ENCODE data around the gene LEMD1. TPM values are rescaled to one million over a fixed set of nuclear protein-coding genes. Genes with fewer than 3 reads are reported as not detected.

The LEMD1 gene
- total and polyA plus RNA-seq, 4 donors, result 0.72 to 1.5 (median 1.1) TPM

- WGBS, 2 donors, result 81 to 87% methylated on average over 2 of the region's 2 CpGs
- peaks cover 0 to 11% (median 0%) of the 10 kb centered on the region in 5 donors for H3K4me1 ChIP-seq (ENCODE audit: control insufficient read depth in 5 of 5, insufficient read depth in 5 of 5, low read length in 5 of 5)
- H3K9me3 ChIP-seq (ENCODE audit: control insufficient read depth in 4 of 4, insufficient read depth in 3 of 4, low read length in 3 of 4), result no peaks in the 10 kb centered on the region
- H3K27ac ChIP-seq (ENCODE audit: low read depth in 1 of 2, low read length in 1 of 2), result no peak overlapping the region
- no peaks in the 10 kb centered on the region for H3K36me3 ChIP-seq (ENCODE audit: control insufficient read depth in 4 of 4, insufficient read depth in 4 of 4, low read length in 4 of 4)
- no peak for TF ChIP-seq CTCF (IDR thresholded peaks at IDR 0.05; ENCODE audit: control extremely low read depth, extremely low read depth)
- DNase-seq, result no peak
- no peak for ATAC-seq (ENCODE audit: insufficient read depth, low FRiP score)
- H3K27me3 ChIP-seq (ENCODE audit: control insufficient read depth in 3 of 3, insufficient read depth in 3 of 3, low read length in 2 of 3), result peaks cover 0 to 4% (median 0%) of the 10 kb centered on the region in 3 donors
- no peak overlapping the region for H3K9ac ChIP-seq (ENCODE audit: insufficient read depth in 1 of 2, low read length in 2 of 2)
- no peak overlapping the region for H3K4me3 ChIP-seq
Observed at GRCh38 chr1:205420938-205421337, 918 bp downstream of the LEMD1 start.

GRCh38 chr1:205417870-205418635 lies 3.8 kb downstream of the LEMD1 start:
- Histone ChIP-seq H3K9ac (ENCODE audit: insufficient read depth in 1 of 2, low read length in 2 of 2) (no peak overlapping the region), H3K9me3 (ENCODE audit: control insufficient read depth in 4 of 4, insufficient read depth in 3 of 4, low read length in 3 of 4) (no peaks in the 10 kb centered on the region), H3K27me3 (ENCODE audit: control insufficient read depth in 3 of 3, insufficient read depth in 3 of 3, low read length in 2 of 3) (no peaks in the 10 kb centered on the region), H3K27ac (ENCODE audit: low read depth in 1 of 2, low read length in 1 of 2) (no peak overlapping the region), H3K4me3 (no peak overlapping the region), H3K36me3 (ENCODE audit: control insufficient read depth in 4 of 4, insufficient read depth in 4 of 4, low read length in 4 of 4) (no peaks in the 10 kb centered on the region), H3K4me1 (ENCODE audit: control insufficient read depth in 5 of 5, insufficient read depth in 5 of 5, low read length in 5 of 5) (peaks cover 0 to 16% (median 0%) of the 10 kb centered on the region in 5 donors)
- ATAC-seq (ENCODE audit: insufficient read depth, low FRiP score), result no peak
- DNase-seq, result peak; percentile 44 to 77 (median 66)
- no peak for TF ChIP-seq CTCF (IDR thresholded peaks at IDR 0.05; ENCODE audit: control extremely low read depth, extremely low read depth)
- 78 to 82% methylated on average over 10 of the region's 10 CpGs for WGBS, 2 donors

- Histone ChIP-seq H3K27me3 (ENCODE audit: control insufficient read depth in 3 of 3, insufficient read depth in 3 of 3, low read length in 2 of 3) (no peaks in the 10 kb centered on the region), H3K9ac (ENCODE audit: insufficient read depth in 1 of 2, low read length in 2 of 2) (no peak overlapping the region), H3K4me1 (ENCODE audit: control insufficient read depth in 5 of 5, insufficient read depth in 5 of 5, low read length in 5 of 5) (peaks cover 0 to 16% (median 0%) of the 10 kb centered on the region in 5 donors), H3K9me3 (ENCODE audit: control insufficient read depth in 4 of 4, insufficient read depth in 3 of 4, low read length in 3 of 4) (no peaks in the 10 kb centered on the region), H3K27ac (ENCODE audit: low read depth in 1 of 2, low read length in 1 of 2) (no peak overlapping the region), H3K4me3 (no peak overlapping the region), H3K36me3 (ENCODE audit: control insufficient read depth in 4 of 4, insufficient read depth in 4 of 4, low read length in 4 of 4) (no peaks in the 10 kb centered on the region)
- ATAC-seq (ENCODE audit: insufficient read depth, low FRiP score), result no peak
- TF ChIP-seq CTCF (IDR thresholded peaks at IDR 0.05; ENCODE audit: control extremely low read depth, extremely low read depth), result no peak
- DNase-seq, result peak; percentile 59 to 76 (median 67)
- WGBS, 2 donors, result 83 to 91% methylated on average over 2 of the region's 2 CpGs
Observed at GRCh38 chr1:205416322-205416721, 5.5 kb downstream of the LEMD1 start.
